KMS-11 (cell line): ENCODE measurements around the gene TXNDC15.

Experiments used
- H2AFZ ChIP-seq: fragments of 200-600 bp; sonication (generic); 2 replicates; pipeline ENCODE4 v1.6.1; 2016; ENCODE audit warnings: antibody characterized with exemption, mixed run types, low read depth
- H3K27ac ChIP-seq: fragments of 200-600 bp; sonication (generic); 2 replicates; pipeline ENCODE4 v1.6.1; 2016; ENCODE audit warnings: mild to moderate bottlenecking, mixed run types
- H3K27me3 ChIP-seq: fragments of 200-600 bp; sonication (generic); 2 replicates; pipeline ENCODE4 v1.6.1; 2017; ENCODE audit warnings: mild to moderate bottlenecking, low read depth, mixed run types, moderate library complexity; ENCODE audit not compliant: insufficient read depth
- H3K36me3 ChIP-seq: fragments of 200-600 bp; sonication (generic); 2 replicates; pipeline ENCODE4 v1.6.1; 2017; ENCODE audit warnings: mild to moderate bottlenecking, mixed run types; ENCODE audit not compliant: insufficient read depth
- H3K4me1 ChIP-seq: fragments of 200-600 bp; sonication (generic); 2 replicates; pipeline ENCODE4 v1.6.1; 2016; ENCODE audit warnings: mild to moderate bottlenecking, low read depth, mixed run types; ENCODE audit not compliant: poor library complexity, severe bottlenecking
- H3K4me2 ChIP-seq: fragments of 200-600 bp; sonication (generic); 2 replicates; pipeline ENCODE4 v1.7.0; 2016; ENCODE audit warnings: mild to moderate bottlenecking, mixed run types
- H3K4me3 ChIP-seq: fragments of 200-600 bp; sonication (generic); IDR thresholded peaks from 2 replicates; pipeline ENCODE4 v1.6.1; 2017; ENCODE audit warnings: low read depth, low read length, mixed read lengths; ENCODE audit not compliant: insufficient read depth
- H3K79me2 ChIP-seq: fragments of 200-600 bp; sonication (generic); 2 replicates; pipeline ENCODE4 v1.6.1; 2016; ENCODE audit warnings: low read depth, mixed run types; ENCODE audit not compliant: insufficient read depth
- H3K9ac ChIP-seq: fragments of 200-600 bp; sonication (generic); 2 replicates; pipeline ENCODE4 v1.6.1; 2016; ENCODE audit warnings: mild to moderate bottlenecking, mixed run types
- H4K20me1 ChIP-seq: fragments of 200-600 bp; sonication (generic); 2 replicates; pipeline ENCODE4 v1.6.1; 2016; ENCODE audit warnings: mild to moderate bottlenecking, mixed run types; ENCODE audit not compliant: insufficient read depth
- CTCF ChIP-seq: fragments of 200-600 bp; sonication (generic); conservative IDR thresholded peaks from 2 replicates; pipeline ENCODE4 v1.6.1; 2017; ENCODE audit warnings: low read depth, mild to moderate bottlenecking, antibody characterized with exemption, low read length, moderate library complexity, mixed read lengths

Gene TXNDC15

GRCh38 chr5:134892926-134893325 is 18.8 kb downstream of the TXNDC15 start:
- TF ChIP-seq CTCF, result no peak
- H3K4me2 ChIP-seq, result no peak overlapping the region
- H3K9ac ChIP-seq, result no peak overlapping the region
- H4K20me1 ChIP-seq, result no peaks in the 10 kb centered on the region
- H3K79me2 ChIP-seq, result peaks cover 6% of the 10 kb centered on the region; the same call in 1 of the 2 replicates
- peaks cover 8% of the 10 kb centered on the region for H3K4me1 ChIP-seq
- no peak overlapping the region for H3K4me3 ChIP-seq
- H3K27me3 ChIP-seq, result no peaks in the 10 kb centered on the region
- H3K36me3 ChIP-seq, result no peaks in the 10 kb centered on the region
- no peak overlapping the region for H3K27ac ChIP-seq
- no peak overlapping the region for H2AFZ ChIP-seq

- Histone ChIP-seq H3K4me1 (peaks cover 8% of the 10 kb centered on the region), H3K79me2 (no peaks in the 10 kb centered on the region), H2AFZ (no peak overlapping the region), H4K20me1 (no peaks in the 10 kb centered on the region), H3K4me2 (no peak overlapping the region), H3K27me3 (no peaks in the 10 kb centered on the region), H3K9ac (no peak overlapping the region), H3K27ac (no peak overlapping the region), H3K36me3 (no peaks in the 10 kb centered on the region), H3K4me3 (no peak overlapping the region)
- TF ChIP-seq CTCF, result no peak
Observed at GRCh38 chr5:134893748-134894505, 19.8 kb downstream of the TXNDC15 start.

GRCh38 chr5:134902071-134902801 is 28.1 kb downstream of the TXNDC15 start:
- no peaks in the 10 kb centered on the region for H4K20me1 ChIP-seq
- no peak overlapping the region for H3K9ac ChIP-seq
- no peak overlapping the region for H3K4me2 ChIP-seq
- H3K27ac ChIP-seq, result no peak overlapping the region
- no peak overlapping the region for H2AFZ ChIP-seq
- H3K27me3 ChIP-seq, result no peaks in the 10 kb centered on the region
- TF ChIP-seq CTCF, result no peak
- H3K79me2 ChIP-seq, result peaks cover 4% of the 10 kb centered on the region; the same call in 1 of the 2 replicates
- no peak overlapping the region for H3K4me3 ChIP-seq
- H3K36me3 ChIP-seq, result no peaks in the 10 kb centered on the region
- no peaks in the 10 kb centered on the region for H3K4me1 ChIP-seq

GRCh38 chr5:134904610-134905245 is 30.6 kb downstream of the TXNDC15 start, which contains the start of gene PCBD2:
Gene PCBD2, plus strand, starts transcription at chr5:134905131. Its CDS starts 9 bp downstream, at chr5:134905140.
- peaks cover 4% of the 10 kb centered on the region; the same call in 1 of the 2 replicates for H3K79me2 ChIP-seq
- H3K9ac ChIP-seq, result peak within 1 kb of the TSS; percentile 97
- H3K36me3 ChIP-seq, result no peaks in the 10 kb centered on the region
- H3K4me2 ChIP-seq, result peak within 1 kb of the TSS; percentile 31
- no peaks in the 10 kb centered on the region for H4K20me1 ChIP-seq
- H3K27ac ChIP-seq, result peak within 1 kb of the TSS; percentile 99
- H3K27me3 ChIP-seq, result no peaks in the 10 kb centered on the region
- H2AFZ ChIP-seq, result peak within 1 kb of the TSS; percentile 70
- peak; percentile 71 for TF ChIP-seq CTCF
- H3K4me1 ChIP-seq, result peaks cover 11% of the 10 kb centered on the region
- no peak within 1 kb of the TSS for H3K4me3 ChIP-seq
